Keratinocyte (primary cell): ENCODE data around the gene ETV3L. TPM values are rescaled to one million over a fixed set of nuclear protein-coding genes. Genes with fewer than 3 reads are reported as not detected.

Source experiments
- DNase-seq: peaks from one replicate; pipeline ENCODE4 v3.0.0-alpha.2; 2011; ENCODE audit warnings: low read depth, missing footprints, low spot score
- FAIRE-seq: peaks from 2 replicates; lab custom pipeline; 2011; peaks lifted over from hg19 to GRCh38; lab: Jason Lieb, UNC
- H2AFZ ChIP-seq: 2 replicates; pipeline ENCODE4 v1.6.0; 2012; ENCODE audit warnings: low read length, control low read depth, inconsistent platforms; ENCODE audit not compliant: control insufficient read depth
- H3K27ac ChIP-seq: 2 replicates; pipeline ENCODE4 v1.5.1; 2011; ENCODE audit warnings: low read length; ENCODE audit not compliant: control insufficient read depth, insufficient read depth
- H3K27me3 ChIP-seq: 3 replicates; pipeline ENCODE4 v1.6.0; 2011; ENCODE audit warnings: low read length; ENCODE audit not compliant: control insufficient read depth, insufficient read depth; ENCODE audit errors: extremely low read depth
- H3K36me3 ChIP-seq, 2 experiments: 2 replicates in 1 of 2; 3 replicates in 1 of 2; pipeline ENCODE4 v1.5.1; 2011; ENCODE audit warnings: low read length in 2 of 2, mild to moderate bottlenecking in 1 of 2; ENCODE audit not compliant: control insufficient read depth in 2 of 2, insufficient read depth in 2 of 2; ENCODE audit errors: extremely low read depth in 1 of 2
- H3K4me1 ChIP-seq: 3 replicates; pipeline ENCODE4 v1.5.1; 2011; ENCODE audit warnings: low read length; ENCODE audit not compliant: control insufficient read depth, insufficient read depth; ENCODE audit errors: extremely low read depth
- H3K4me2 ChIP-seq: 3 replicates; pipeline ENCODE4 v1.6.0; 2011; ENCODE audit warnings: low read depth, low read length; ENCODE audit not compliant: control insufficient read depth, insufficient read depth; ENCODE audit errors: extremely low read depth
- H3K4me3 ChIP-seq, 3 experiments: fragments of 200-600 bp in 1 of 3; sonication (generic) in 1 of 3; 2 replicates in 2 of 3; 3 replicates in 1 of 3; pipeline ENCODE4 v1.5.1; 2011 to 2016; ENCODE audit warnings: low read length in 3 of 3, mild to moderate bottlenecking in 3 of 3, control low read depth in 2 of 3, inconsistent platforms in 1 of 3, low read depth in 1 of 3, mixed read lengths in 1 of 3, mixed run types in 1 of 3, moderate library complexity in 1 of 3; ENCODE audit not compliant: control insufficient read depth in 2 of 3, insufficient read depth in 2 of 3; ENCODE audit errors: extremely low read depth in 1 of 3
- H3K79me2 ChIP-seq: 2 replicates; pipeline ENCODE4 v1.6.0; 2012; ENCODE audit warnings: low read length; ENCODE audit not compliant: control insufficient read depth, insufficient read depth
- H3K9ac ChIP-seq: 3 replicates; pipeline ENCODE4 v1.6.0; 2011; ENCODE audit warnings: low read length; ENCODE audit not compliant: control insufficient read depth, insufficient read depth; ENCODE audit errors: extremely low read depth
- H3K9me1 ChIP-seq: 3 replicates; pipeline ENCODE4 v1.6.0; 2011; ENCODE audit warnings: low read length; ENCODE audit not compliant: control insufficient read depth, insufficient read depth; ENCODE audit errors: extremely low read depth
- H3K9me3 ChIP-seq: 2 replicates; pipeline ENCODE4 v1.5.1; 2012; ENCODE audit warnings: low read depth, low read length; ENCODE audit not compliant: control insufficient read depth
- H4K20me1 ChIP-seq: 3 replicates; pipeline ENCODE4 v1.6.0; 2011; ENCODE audit warnings: low read length; ENCODE audit not compliant: control insufficient read depth, insufficient read depth; ENCODE audit errors: extremely low read depth
- CTCF ChIP-seq, 3 experiments: IDR thresholded peaks in 1 of 3; conservative IDR thresholded peaks in 1 of 3; optimal IDR thresholded peaks in 1 of 3; 2 replicates in 2 of 3; 3 replicates in 1 of 3; pipeline versions ENCODE3 to v1.5.1; 2011; ENCODE audit warnings: low read length in 3 of 3, mild to moderate bottlenecking in 3 of 3, moderate library complexity in 2 of 3, control low read depth in 1 of 3, inconsistent platforms in 1 of 3; ENCODE audit not compliant: insufficient read depth in 2 of 3; ENCODE audit errors: extremely low read depth in 1 of 3
- EZH2 ChIP-seq: IDR thresholded peaks from one replicate; pipeline ENCODE4 v1.6.1; 2012; ENCODE audit warnings: inconsistent platforms, mild to moderate bottlenecking, low read length, moderate library complexity
- dilution Hi-C: fragments of 300-500 bp; cut with MboI; formaldehyde crosslinking; loops from one replicate; pipeline ENCODE4 v1.7.0; 2020; ENCODE audit warnings: low sequenced_read_pairs; ENCODE audit not compliant: extremely low pct_ligation_motif_present
- polyA plus RNA-seq, 5 experiments: library from polyadenylated mRNA; depleted of rRNA in 3 of 5; stranded (reverse) in 3 of 5; stranded (forward) in 1 of 5; unstranded in 1 of 5; fragments of >200 nt; gene quantifications; 1 replicate in 1 of 5; 2 replicates in 3 of 5; 3 replicates in 1 of 5; pipeline versions ENCODE4 v1.2.1 to v1.2.3, GENCODE V29; 2011 to 2012; ENCODE audit warnings: missing spikeins in 2 of 5, low read depth in 1 of 5, low replicate concordance in 1 of 5

Gene ETV3L
- polyA plus RNA-seq, 1 donor (not counting 4 experiments of a cell fraction or from before 2014, with no cell fraction given): not detected

- Histone ChIP-seq H3K79me2 (no peaks in the 10 kb centered on the region), H3K4me2 (no peak overlapping the region), H3K9me1 (no peaks in the 10 kb centered on the region), H3K9me3 (no peaks in the 10 kb centered on the region), H3K27ac (no peak overlapping the region), H2AFZ (no peak overlapping the region), H3K4me1 (peaks cover 9% of the 10 kb centered on the region), H3K36me3 (no peaks in the 10 kb centered on the region), H3K4me3 (no peak overlapping the region), H3K27me3 (peaks cover 34% of the 10 kb centered on the region), H4K20me1 (no peaks in the 10 kb centered on the region), H3K9ac (no peak overlapping the region)
- dilution Hi-C loops: no loop called here
- no peak for FAIRE-seq
- DNase-seq: no peak
- TF ChIP-seq EZH2: no peak
- TF ChIP-seq CTCF (optimal IDR thresholded peaks at IDR 0.05 in 1 of 3, IDR thresholded peaks at IDR 0.05 in 1 of 3, conservative IDR thresholded peaks at IDR 0.05 in 1 of 3; ENCODE audit: extremely low read depth in 1 of 3, insufficient read depth in 2 of 3, low read length in 3 of 3): no peak
Observed at GRCh38 chr1:157105298-157105987, 5.8 kb upstream of the ETV3L start.

GRCh38 chr1:157104598-157105293 lies 5.1 kb upstream of the ETV3L start:
- no peak overlapping the region for H3K27ac ChIP-seq
- no peaks in the 10 kb centered on the region for H3K36me3 ChIP-seq
- TF ChIP-seq EZH2 (no peak), CTCF (optimal IDR thresholded peaks at IDR 0.05 in 1 of 3, IDR thresholded peaks at IDR 0.05 in 1 of 3, conservative IDR thresholded peaks at IDR 0.05 in 1 of 3; ENCODE audit: extremely low read depth in 1 of 3, insufficient read depth in 2 of 3, low read length in 3 of 3) (no peak)
- H3K9me1 ChIP-seq: no peaks in the 10 kb centered on the region
- dilution Hi-C loops: no loop called here
- H3K79me2 ChIP-seq: no peaks in the 10 kb centered on the region
- no peak overlapping the region for H3K4me2 ChIP-seq
- H3K4me3 ChIP-seq: no peak overlapping the region
- no peaks in the 10 kb centered on the region for H3K9me3 ChIP-seq
- H2AFZ ChIP-seq: no peak overlapping the region
- H3K9ac ChIP-seq: no peak overlapping the region
- FAIRE-seq (peak; percentile 80), DNase-seq (no peak)
- peaks cover 9% of the 10 kb centered on the region for H3K4me1 ChIP-seq
- H4K20me1 ChIP-seq: no peaks in the 10 kb centered on the region
- peaks cover 34% of the 10 kb centered on the region for H3K27me3 ChIP-seq
